ENCODE data around the gene KLK1.

DNA sequence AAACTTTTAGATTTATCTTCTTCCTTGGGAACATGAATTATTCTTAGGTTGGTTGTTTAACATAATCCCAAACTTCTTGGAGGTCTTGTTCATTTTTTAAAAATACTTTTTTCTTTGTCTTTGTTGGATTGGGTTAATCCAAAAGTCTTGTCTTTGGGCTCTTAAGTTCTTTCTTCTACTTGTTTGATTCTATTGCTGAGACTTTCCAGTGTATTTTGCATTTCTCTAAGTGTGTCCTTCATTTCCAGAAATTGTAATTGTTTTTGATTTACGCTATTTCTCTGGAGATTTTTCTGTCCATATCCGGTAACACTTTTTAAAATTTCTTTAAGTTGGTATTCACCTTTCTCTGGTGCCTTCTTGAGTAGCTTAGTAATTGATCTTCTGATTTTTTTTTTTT, 19.6 kb upstream of the KLK1 start:
- TF ChIP-seq, protein P1, sequence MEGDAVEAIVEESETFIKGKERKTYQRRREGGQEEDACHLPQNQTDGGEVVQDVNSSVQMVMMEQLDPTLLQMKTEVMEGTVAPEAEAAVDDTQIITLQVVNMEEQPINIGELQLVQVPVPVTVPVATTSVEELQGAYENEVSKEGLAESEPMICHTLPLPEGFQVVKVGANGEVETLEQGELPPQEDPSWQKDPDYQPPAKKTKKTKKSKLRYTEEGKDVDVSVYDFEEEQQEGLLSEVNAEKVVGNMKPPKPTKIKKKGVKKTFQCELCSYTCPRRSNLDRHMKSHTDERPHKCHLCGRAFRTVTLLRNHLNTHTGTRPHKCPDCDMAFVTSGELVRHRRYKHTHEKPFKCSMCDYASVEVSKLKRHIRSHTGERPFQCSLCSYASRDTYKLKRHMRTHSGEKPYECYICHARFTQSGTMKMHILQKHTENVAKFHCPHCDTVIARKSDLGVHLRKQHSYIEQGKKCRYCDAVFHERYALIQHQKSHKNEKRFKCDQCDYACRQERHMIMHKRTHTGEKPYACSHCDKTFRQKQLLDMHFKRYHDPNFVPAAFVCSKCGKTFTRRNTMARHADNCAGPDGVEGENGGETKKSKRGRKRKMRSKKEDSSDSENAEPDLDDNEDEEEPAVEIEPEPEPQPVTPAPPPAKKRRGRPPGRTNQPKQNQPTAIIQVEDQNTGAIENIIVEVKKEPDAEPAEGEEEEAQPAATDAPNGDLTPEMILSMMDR (IDR thresholded peaks at IDR 0.05) = no peak
- TF ChIP-seq POLR2A (IDR thresholded peaks at IDR 0.05) = no peak

Measured in adrenal gland (tissue), 5 donors.